ENCODE results near the gene IQCH. TPM values are rescaled to one million over a fixed set of nuclear protein-coding genes. Genes with fewer than 3 reads are reported as not detected.

Gene IQCH
- polyA plus RNA-seq, 1 donor: 0.53 TPM

GRCh38 chr15:67505675-67506572 lies 251.3 kb downstream of the IQCH start:
- no peak for DNase-seq

- no peak for DNase-seq
These were observed 252.5 kb downstream of the IQCH start for GRCh38 chr15:67506775-67507747.

GRCh38 chr15:67508407-67508806 lies 253.8 kb downstream of the IQCH start:
- no peak for DNase-seq

GRCh38 chr15:67509918-67510317 lies 255.3 kb downstream of the IQCH start:
- no peak for DNase-seq

- no peak for DNase-seq
These were observed 256.1 kb downstream of the IQCH start for GRCh38 chr15:67510597-67511190.

- DNase-seq: no peak
These were observed 257.0 kb downstream of the IQCH start for GRCh38 chr15:67511606-67512005.

- no peak for DNase-seq
These were observed 257.6 kb downstream of the IQCH start for GRCh38 chr15:67512140-67512539.

- DNase-seq: no peak
These were observed 258.5 kb downstream of the IQCH start for GRCh38 chr15:67512933-67513714.

- DNase-seq: no peak
These were observed 260.5 kb downstream of the IQCH start for GRCh38 chr15:67515090-67515489.

GRCh38 chr15:67515557-67515956 lies 261.0 kb downstream of the IQCH start:
- no peak for DNase-seq

GRCh38 chr15:67520321-67521028 lies 265.9 kb downstream of the IQCH start:
- DNase-seq: peak; percentile 26

GRCh38 chr15:67521029-67521782 lies 266.6 kb downstream of the IQCH start, which contains the start of gene C15orf61:
Gene C15orf61, plus strand, starts transcription at chr15:67521131. Its CDS starts 118 bp downstream, at chr15:67521249.
- peak; percentile 91 for DNase-seq

- peak; percentile 31 for DNase-seq
These were observed 267.4 kb downstream of the IQCH start for GRCh38 chr15:67521783-67522568.

- no peak for DNase-seq
These were observed 268.7 kb downstream of the IQCH start for GRCh38 chr15:67523330-67523729.

- DNase-seq: no peak
These were observed 269.6 kb downstream of the IQCH start for GRCh38 chr15:67524235-67524634.

- no peak for DNase-seq
These were observed 273.9 kb downstream of the IQCH start for GRCh38 chr15:67528513-67528912.

- DNase-seq: no peak
These were observed 276.9 kb downstream of the IQCH start for GRCh38 chr15:67531379-67531914.

- no peak for DNase-seq
These were observed 279.3 kb downstream of the IQCH start for GRCh38 chr15:67533873-67534272.

- DNase-seq: no peak
These were observed 279.8 kb downstream of the IQCH start for GRCh38 chr15:67534360-67534759.
